CD14-positive monocyte (primary cell): ENCODE results near the gene AGO3. TPM values are rescaled to one million over a fixed set of nuclear protein-coding genes. Genes with fewer than 3 reads are reported as not detected.

Experiments
- DNase-seq, 3 donors: peaks; one replicate each; pipeline ENCODE4 v3.0.0-alpha.2; 2011 to 2022
- H2AFZ ChIP-seq: 2 replicates; pipeline ENCODE4 v1.6.0; 2012; ENCODE audit warnings: mild to moderate bottlenecking, low read depth, low read length, inconsistent platforms; ENCODE audit not compliant: insufficient read depth, poor library complexity, severe bottlenecking
- H3K27ac ChIP-seq, 2 donors: 1 replicate in 1 of 2; 2 replicates in 1 of 2; pipeline ENCODE4 v1.5.1; 2012 to 2013; ENCODE audit warnings: low read length in 2 of 2, control low read depth in 1 of 2, inconsistent platforms in 1 of 2, low read depth in 1 of 2, mild to moderate bottlenecking in 1 of 2
- H3K27me3 ChIP-seq, 2 donors: one replicate each; pipeline versions ENCODE4 v1.6.0 to v1.6.1; 2011 to 2013; ENCODE audit warnings: low read length in 2 of 2; ENCODE audit not compliant: control insufficient read depth in 2 of 2, insufficient read depth in 2 of 2
- H3K36me3 ChIP-seq, 2 donors: replicated peaks in 1 of 2; 1 replicate in 1 of 2; 2 replicates in 1 of 2; pipeline versions ENCODE4 v1.5.1 to v1.6.1; 2012 to 2013; ENCODE audit warnings: low read length in 2 of 2, control low read depth in 1 of 2, inconsistent platforms in 1 of 2, mild to moderate bottlenecking in 1 of 2; ENCODE audit not compliant: insufficient read depth in 2 of 2, control insufficient read depth in 1 of 2
- H3K4me1 ChIP-seq, 2 donors: 1 replicate in 1 of 2; 2 replicates in 1 of 2; pipeline versions ENCODE4 v1.5.1 to v1.6.1; 2012 to 2013; ENCODE audit warnings: low read length in 2 of 2, control low read depth in 1 of 2, inconsistent platforms in 1 of 2, mild to moderate bottlenecking in 1 of 2, moderate library complexity in 1 of 2; ENCODE audit not compliant: insufficient read depth in 2 of 2, control insufficient read depth in 1 of 2
- H3K4me2 ChIP-seq: replicated peaks from 2 replicates; pipeline ENCODE3; 2012; ENCODE audit warnings: low read length, moderate library complexity, mild to moderate bottlenecking; ENCODE audit not compliant: poor library complexity, severe bottlenecking; ENCODE audit errors: extremely low read depth
- H3K4me3 ChIP-seq, 3 experiments: fragments of 200-600 bp in 1 of 3; sonication (generic) in 1 of 3; replicated peaks in 1 of 3; 1 replicate in 2 of 3; 2 replicates in 1 of 3; pipeline ENCODE4 v1.5.1; 2011 to 2013; ENCODE audit warnings: low read length in 3 of 3, mild to moderate bottlenecking in 3 of 3, control low read depth in 2 of 3, low read depth in 2 of 3, inconsistent platforms in 1 of 3, moderate library complexity in 1 of 3
- H3K79me2 ChIP-seq: 2 replicates; pipeline ENCODE4 v1.6.0; 2012; ENCODE audit warnings: mild to moderate bottlenecking, control low read depth, inconsistent platforms, low read length, moderate library complexity; ENCODE audit not compliant: insufficient read depth
- H3K9ac ChIP-seq: 2 replicates; pipeline ENCODE4 v1.6.0; 2017; ENCODE audit warnings: low read length, mild to moderate bottlenecking; ENCODE audit not compliant: insufficient read depth, poor library complexity, severe bottlenecking
- H3K9me3 ChIP-seq, 2 donors: replicated peaks in 1 of 2; 1 replicate in 1 of 2; 2 replicates in 1 of 2; pipeline versions ENCODE4 v1.5.1 to v1.6.1; 2012 to 2013; ENCODE audit warnings: low read length in 2 of 2, control low read depth in 1 of 2; ENCODE audit not compliant: control insufficient read depth in 1 of 2, insufficient read depth in 1 of 2
- H4K20me1 ChIP-seq: 2 replicates; pipeline ENCODE4 v1.6.0; 2012; ENCODE audit warnings: mild to moderate bottlenecking, low read length, control low read depth, moderate library complexity; ENCODE audit not compliant: insufficient read depth
- H3K27ac Mint-ChIP-seq, 7 donors: one replicate each; pipeline ENCODE4 v1.8.0; 2020; ENCODE audit warnings: mild to moderate bottlenecking in 7 of 7, mixed read lengths in 7 of 7, moderate library complexity in 6 of 7, inconsistent platforms in 2 of 7
- H3K27me3 Mint-ChIP-seq, 3 donors: one replicate each; pipeline ENCODE4 v1.8.0; 2021 to 2022; ENCODE audit warnings: low read depth in 3 of 3, mild to moderate bottlenecking in 3 of 3, mixed read lengths in 3 of 3, moderate library complexity in 3 of 3, inconsistent platforms in 1 of 3
- H3K36me3 Mint-ChIP-seq, 2 donors: one replicate each; pipeline ENCODE4 v1.8.0; 2020; ENCODE audit warnings: mixed read lengths in 2 of 2, inconsistent platforms in 1 of 2, mild to moderate bottlenecking in 1 of 2
- H3K4me1 Mint-ChIP-seq: one replicate; pipeline ENCODE4 v1.8.0; 2020; ENCODE audit warnings: mild to moderate bottlenecking, mixed read lengths
- H3K4me3 Mint-ChIP-seq, 2 donors: one replicate each; pipeline ENCODE4 v1.8.0; 2020; ENCODE audit warnings: mild to moderate bottlenecking in 2 of 2, mixed read lengths in 2 of 2, moderate library complexity in 1 of 2
- H3K9me3 Mint-ChIP-seq, 7 donors: one replicate each; pipeline ENCODE4 v1.8.0; 2020 to 2022; ENCODE audit warnings: mixed read lengths in 7 of 7, mild to moderate bottlenecking in 6 of 7, moderate library complexity in 6 of 7, inconsistent platforms in 2 of 7
- CTCF ChIP-seq: fragments of 200-600 bp; IDR thresholded peaks from one replicate; pipeline ENCODE4 v1.8.0; 2022; ENCODE audit warnings: antibody characterized with exemption, mild to moderate bottlenecking
- whole genome bisulfite sequencing: methylation state at CpG from one replicate; pipeline ENCODE4 v1.1.5; 2013; ENCODE audit warnings: missing lambda C conversion rate; ENCODE audit not compliant: insufficient coverage; 5-methylcytosine and 5-hydroxymethylcytosine counted together
- intact Hi-C, 2 donors: fragments of 100-400 bp; cut with micrococcal nuclease; formaldehyde crosslinking; loops; one replicate each; pipeline versions ENCODE4 v1.15.0 to v1.15.1; 2023
- polyA plus RNA-seq, 3 donors: library from polyadenylated mRNA; depleted of rRNA in 1 of 3; unstranded in 2 of 3; stranded (reverse) in 1 of 3; fragments of 300-500 nt in 2 of 3; fragments of >200 nt in 1 of 3; fragmentation: Illumina TruSeq in 2 of 3; gene quantifications; 1 replicate in 2 of 3; 2 replicates in 1 of 3; pipeline ENCODE4 v1.2.3, GENCODE V29; 2012 to 2021

The AGO3 gene
- polyA plus RNA-seq, 3 donors, result 6.3 to 9.0 (median 8.3) TPM

- WGBS, result 54% methylated on average over 5 of the region's 9 CpGs
- intact Hi-C loops, result no loop called here
- H3K4me1 ChIP-seq, result peaks cover 68 to 88% of the 10 kb centered on the region in 2 donors
- peak overlapping the region; percentile 68 for H2AFZ ChIP-seq
- H4K20me1 ChIP-seq, result no peaks in the 10 kb centered on the region
- peak in 1 of 3 donors; percentile 19 for DNase-seq
- H3K27me3 Mint-ChIP-seq, result peaks cover 2 to 5% (median 3%) of the 10 kb centered on the region in 3 donors
- no peaks in the 10 kb centered on the region for H3K9me3 Mint-ChIP-seq
- H3K9me3 ChIP-seq, result no peaks in the 10 kb centered on the region
- H3K36me3 Mint-ChIP-seq, result peaks cover 13 to 14% of the 10 kb centered on the region in 2 donors
- peaks cover 14% of the 10 kb centered on the region for H3K79me2 ChIP-seq
- H3K27me3 ChIP-seq, result no peaks in the 10 kb centered on the region
- TF ChIP-seq CTCF, result no peak
- H3K4me3 Mint-ChIP-seq, result no peak overlapping the region
- H3K9ac ChIP-seq, result no peak overlapping the region
- H3K4me2 ChIP-seq, result peak overlapping the region; percentile 41
- H3K27ac ChIP-seq, result peak overlapping the region; percentile 51 to 67
- peak overlapping the region; percentile 87 to 97 (median 92) for H3K27ac Mint-ChIP-seq
- H3K4me1 Mint-ChIP-seq, result peaks cover 74% of the 10 kb centered on the region
- peak overlapping the region in 1 of 3 experiments; percentile 38 for H3K4me3 ChIP-seq
- peaks cover 0 to 2% of the 10 kb centered on the region in 2 donors for H3K36me3 ChIP-seq
Observed at GRCh38 chr1:36119456-36119855, 188.6 kb downstream of the AGO3 start.

Other genes starting within 250 kb of the AGO3 start
- gene C1orf216, start 212.2 kb upstream of the AGO3 start, polyA plus RNA-seq, result 10 to 100 TPM in 1 of 3 donors, 1 to 10 TPM in 2; 7.7 to 12.3 (median 8.9) TPM
- under 1 TPM in 2 of 3 donors, not detected in 1; 0.13 to 0.24 TPM for gene CLSPN, start 161.1 kb upstream of the AGO3 start, polyA plus RNA-seq
- 10 to 100 TPM; 20.0 to 46.9 (median 24.0) TPM for gene AGO4, start 123.1 kb upstream of the AGO3 start, polyA plus RNA-seq
- gene AGO1, start 47.9 kb upstream of the AGO3 start, polyA plus RNA-seq, result 10 to 100 TPM; 10.9 to 19.4 (median 13.9) TPM
- under 1 TPM in 1 of 3 donors, not detected in 2; 0.23 TPM for gene TEKT2, start 153.0 kb downstream of the AGO3 start, polyA plus RNA-seq
- 10 to 100 TPM; 13.4 to 30.6 (median 21.9) TPM for gene ADPRS, start 157.8 kb downstream of the AGO3 start, polyA plus RNA-seq
- gene COL8A2, start 194.1 kb downstream of the AGO3 start, polyA plus RNA-seq, result 1 to 10 TPM in 2 of 3 donors, under 1 TPM in 1; 0.90 to 3.0 (median 1.6) TPM
- gene TRAPPC3, start 218.4 kb downstream of the AGO3 start, polyA plus RNA-seq, result 100 to 1,000 TPM in 2 of 3 donors, 10 to 100 TPM in 1; 61.1 to 136 (median 125) TPM
- gene MAP7D1, start 225.1 kb downstream of the AGO3 start, polyA plus RNA-seq, result 100 to 1,000 TPM in 1 of 3 donors, 10 to 100 TPM in 2; 12.3 to 153 (median 13.6) TPM